CD8-positive, alpha-beta memory T cell (primary cell): ENCODE measurements around the gene ZNF862. TPM values are rescaled to one million over a fixed set of nuclear protein-coding genes. Genes with fewer than 3 reads are reported as not detected.

ENCODE experiments used
- CTCF ChIA-PET: fragments of 350-600 bp; sonication (Branson Sonifier 250); formaldehyde crosslinking; loops from one replicate; lab custom pipeline; 2021; ENCODE audit warnings: antibody characterized with exemption; lab: Charles Lee
- POLR2A ChIA-PET: fragments of 350-600 bp; sonication (Branson Sonifier 250); formaldehyde crosslinking; loops from one replicate; lab custom pipeline; 2021; ENCODE audit warnings: antibody characterized with exemption; lab: Charles Lee
- DNase-seq, 5 donors: peaks; one replicate each; pipeline versions ENCODE4 v3.0.0 to v3.0.0-alpha.2; 2020 to 2022; ENCODE audit warnings: mixed read lengths in 1 of 5
- H3K27ac ChIP-seq: one replicate; pipeline ENCODE4 v1.7.0; 2013; ENCODE audit warnings: low read depth, mild to moderate bottlenecking, low read length, moderate library complexity
- H3K27me3 ChIP-seq: 2 replicates; pipeline ENCODE4 v1.7.0; 2013; ENCODE audit warnings: low read length, mild to moderate bottlenecking; ENCODE audit not compliant: insufficient read depth, poor library complexity, severe bottlenecking
- H3K36me3 ChIP-seq: 2 replicates; pipeline ENCODE4 v1.7.0; 2013; ENCODE audit warnings: mild to moderate bottlenecking, low read length, moderate library complexity; ENCODE audit not compliant: insufficient read depth
- H3K4me1 ChIP-seq: 2 replicates; pipeline ENCODE4 v1.7.0; 2013; ENCODE audit warnings: mild to moderate bottlenecking, low read length, moderate library complexity; ENCODE audit not compliant: insufficient read depth
- H3K4me3 ChIP-seq: 2 replicates; pipeline ENCODE4 v1.7.0; 2013; ENCODE audit warnings: mild to moderate bottlenecking, low read length
- H3K9me3 ChIP-seq: 2 replicates; pipeline ENCODE4 v1.7.0; 2013; ENCODE audit warnings: mild to moderate bottlenecking, low read length
- H3K27ac Mint-ChIP-seq, 8 donors: one replicate each; pipeline ENCODE4 v1.8.0; 2020 to 2021; ENCODE audit warnings: mixed read lengths in 8 of 8, mild to moderate bottlenecking in 6 of 8, inconsistent platforms in 3 of 8, moderate library complexity in 3 of 8
- H3K27me3 Mint-ChIP-seq, 2 donors: one replicate each; pipeline ENCODE4 v1.8.0; 2020 to 2021; ENCODE audit warnings: mixed read lengths in 2 of 2, mild to moderate bottlenecking in 1 of 2, moderate library complexity in 1 of 2
- H3K36me3 Mint-ChIP-seq, 3 donors: one replicate each; pipeline ENCODE4 v1.8.0; 2020 to 2021; ENCODE audit warnings: mixed read lengths in 3 of 3, inconsistent platforms in 1 of 3, mild to moderate bottlenecking in 1 of 3
- H3K4me1 Mint-ChIP-seq, 3 donors: one replicate each; pipeline ENCODE4 v1.8.0; 2020 to 2021; ENCODE audit warnings: mixed read lengths in 3 of 3, inconsistent platforms in 1 of 3, mild to moderate bottlenecking in 1 of 3
- H3K4me3 Mint-ChIP-seq, 7 donors: one replicate each; pipeline ENCODE4 v1.8.0; 2020 to 2021; ENCODE audit warnings: mixed read lengths in 7 of 7, mild to moderate bottlenecking in 6 of 7, moderate library complexity in 4 of 7, inconsistent platforms in 2 of 7
- H3K9me3 Mint-ChIP-seq, 5 donors: one replicate each; pipeline ENCODE4 v1.8.0; 2020 to 2022; ENCODE audit warnings: mixed read lengths in 5 of 5, mild to moderate bottlenecking in 3 of 5, moderate library complexity in 2 of 5, inconsistent platforms in 1 of 5
- polyA plus RNA-seq: library from polyadenylated mRNA; unstranded; fragments of 300-500 nt; fragmentation: Illumina TruSeq; gene quantifications from one replicate; pipeline ENCODE4 v1.2.3, GENCODE V29; 2021
- total RNA-seq, 2 experiments: library from RNA; stranded (reverse); gene quantifications; one replicate each; pipeline ENCODE4 v1.2.3, GENCODE V29; 2021

ZNF862 gene
- total and polyA plus RNA-seq, 3 experiments from 2014 or later = 6.8 to 13.2 (median 12.3) TPM

- no peaks in the 10 kb centered on the region for H3K9me3 ChIP-seq
- no peak overlapping the region for H3K4me3 Mint-ChIP-seq
- no peaks in the 10 kb centered on the region for H3K36me3 Mint-ChIP-seq
- H3K36me3 ChIP-seq = no peaks in the 10 kb centered on the region
- no peaks in the 10 kb centered on the region for H3K27me3 ChIP-seq
- H3K27ac Mint-ChIP-seq = peak overlapping the region in 1 of 8 donors; percentile 24
- no peak overlapping the region for H3K27ac ChIP-seq
- H3K4me1 ChIP-seq = no peaks in the 10 kb centered on the region
- H3K9me3 Mint-ChIP-seq = no peaks in the 10 kb centered on the region
- no peak for DNase-seq
- ChIA-PET POLR2A (no interaction called here), CTCF (interaction anchor here (1.4 kb wide), 1 partner anchor 24 kb away, joined by 3 read pairs; no protein-coding TSS in a partner anchor)
- H3K27me3 Mint-ChIP-seq = peaks cover 0 to 1% of the 10 kb centered on the region in 2 donors
- H3K4me3 ChIP-seq = no peak overlapping the region
- H3K4me1 Mint-ChIP-seq = no peaks in the 10 kb centered on the region
These were observed 14.5 kb upstream of the ZNF862 start for GRCh38 chr7:149823631-149824199.

- Histone ChIP-seq H3K36me3 (no peaks in the 10 kb centered on the region), H3K4me3 (no peak overlapping the region), H3K9me3 (no peaks in the 10 kb centered on the region), H3K27ac (no peak overlapping the region), H3K4me1 (no peaks in the 10 kb centered on the region), H3K27me3 (no peaks in the 10 kb centered on the region)
- Mint-ChIP-seq H3K36me3 (no peaks in the 10 kb centered on the region), H3K27ac (no peak overlapping the region), H3K9me3 (no peaks in the 10 kb centered on the region), H3K27me3 (peaks cover 0 to 1% of the 10 kb centered on the region in 2 donors), H3K4me3 (no peak overlapping the region), H3K4me1 (no peaks in the 10 kb centered on the region)
- CTCF ChIA-PET = interaction anchor here (1.4 kb wide), 1 partner anchor 24 kb away, joined by 3 read pairs; no protein-coding TSS in a partner anchor
- peak in 1 of 5 donors; percentile 28 for DNase-seq
- POLR2A ChIA-PET = no interaction called here
These were observed 13.9 kb upstream of the ZNF862 start for GRCh38 chr7:149824301-149824741.

GRCh38 chr7:149824748-149825566, 13.2 kb upstream of the ZNF862 start:
- Histone ChIP-seq H3K27ac (no peak overlapping the region), H3K36me3 (no peaks in the 10 kb centered on the region), H3K27me3 (no peaks in the 10 kb centered on the region), H3K9me3 (no peaks in the 10 kb centered on the region), H3K4me1 (no peaks in the 10 kb centered on the region), H3K4me3 (no peak overlapping the region)
- Mint-ChIP-seq H3K4me1 (no peaks in the 10 kb centered on the region), H3K9me3 (no peaks in the 10 kb centered on the region), H3K36me3 (no peaks in the 10 kb centered on the region), H3K27me3 (peaks cover 0 to 1% of the 10 kb centered on the region in 2 donors), H3K4me3 (no peak overlapping the region), H3K27ac (no peak overlapping the region)
- ChIA-PET CTCF (interaction anchor here (1.4 kb wide), 1 partner anchor 25 kb away, joined by 3 read pairs; no protein-coding TSS in a partner anchor), POLR2A (no interaction called here)
- no peak for DNase-seq

DNA sequence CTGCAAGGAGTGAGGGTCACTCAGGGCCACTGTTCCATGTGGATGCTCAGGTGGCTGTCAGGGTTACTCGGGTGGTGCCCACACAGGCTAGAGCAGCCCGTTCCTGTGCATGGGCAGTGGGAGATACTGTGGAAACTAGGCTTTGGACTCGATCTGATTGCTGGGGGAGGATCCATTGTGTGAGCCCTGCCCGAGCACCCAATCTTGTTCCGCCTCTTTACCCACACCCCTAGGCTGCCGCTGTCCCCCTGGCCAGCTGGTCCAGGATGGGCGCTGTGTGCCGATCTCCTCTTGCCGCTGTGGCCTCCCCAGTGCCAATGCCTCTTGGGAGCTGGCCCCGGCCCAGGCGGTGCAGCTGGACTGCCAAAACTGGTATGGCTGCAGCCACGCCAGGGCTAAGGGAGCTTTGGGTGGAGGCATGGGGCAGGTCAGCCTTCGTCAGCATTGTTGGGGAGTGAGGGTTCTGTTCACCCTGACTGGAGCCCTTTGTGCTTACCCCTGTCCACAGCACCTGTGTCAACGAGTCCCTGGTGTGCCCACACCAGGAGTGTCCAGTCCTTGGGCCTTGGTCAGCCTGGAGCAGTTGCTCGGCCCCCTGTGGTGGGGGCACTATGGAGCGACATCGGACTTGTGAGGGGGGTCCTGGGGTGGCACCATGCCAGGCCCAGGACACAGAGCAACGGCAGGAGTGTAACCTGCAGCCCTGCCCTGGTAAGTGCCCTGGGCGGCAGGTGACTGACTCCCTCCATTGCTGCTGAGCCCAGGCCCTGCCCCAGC, 12.4 kb upstream of the ZNF862 start:
- H3K9me3 ChIP-seq = no peaks in the 10 kb centered on the region
- no peak overlapping the region for H3K27ac ChIP-seq
- Mint-ChIP-seq H3K4me3 (no peak overlapping the region), H3K36me3 (no peaks in the 10 kb centered on the region), H3K9me3 (no peaks in the 10 kb centered on the region), H3K4me1 (no peaks in the 10 kb centered on the region), H3K27ac (no peak overlapping the region), H3K27me3 (peaks cover 0 to 1% of the 10 kb centered on the region in 2 donors)
- H3K36me3 ChIP-seq = no peaks in the 10 kb centered on the region
- no peaks in the 10 kb centered on the region for H3K27me3 ChIP-seq
- no peak for DNase-seq
- H3K4me1 ChIP-seq = no peaks in the 10 kb centered on the region
- ChIA-PET CTCF (no interaction called here), POLR2A (no interaction called here)
- no peak overlapping the region for H3K4me3 ChIP-seq

DNA sequence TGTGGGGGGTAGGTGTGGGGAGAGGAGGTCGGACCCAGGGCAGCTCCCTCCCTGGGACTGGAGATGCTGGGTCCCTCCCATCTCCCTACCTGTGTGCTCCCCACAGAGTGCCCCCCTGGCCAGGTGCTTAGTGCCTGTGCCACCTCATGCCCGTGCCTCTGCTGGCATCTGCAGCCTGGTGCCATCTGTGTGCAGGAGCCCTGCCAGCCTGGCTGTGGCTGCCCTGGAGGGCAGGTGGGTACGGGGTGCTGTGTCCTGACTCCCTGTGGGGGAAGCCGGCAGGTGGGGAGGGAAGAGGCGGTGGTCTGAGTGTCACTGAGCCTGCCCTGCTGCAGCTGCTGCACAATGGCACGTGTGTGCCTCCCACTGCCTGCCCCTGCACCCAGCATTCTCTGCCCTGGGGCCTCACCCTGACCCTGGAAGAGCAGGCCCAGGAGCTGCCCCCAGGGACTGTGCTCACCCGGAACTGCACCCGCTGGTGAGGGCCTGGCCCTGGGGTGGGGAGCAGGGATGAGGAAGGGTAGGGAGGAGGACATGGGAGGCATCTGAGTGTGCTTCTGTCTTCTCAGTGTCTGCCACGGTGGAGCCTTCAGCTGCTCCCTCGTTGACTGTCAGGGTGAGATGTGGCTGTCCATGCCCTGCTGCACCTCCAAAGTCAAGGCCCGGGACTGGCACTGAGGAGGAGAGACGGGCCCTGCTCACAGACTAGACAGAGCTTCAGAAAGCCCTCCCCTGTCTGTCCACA, 11.7 kb upstream of the ZNF862 start:
- H3K36me3 ChIP-seq = no peaks in the 10 kb centered on the region
- H3K4me3 Mint-ChIP-seq = no peak overlapping the region
- H3K4me3 ChIP-seq = no peak overlapping the region
- no peaks in the 10 kb centered on the region for H3K9me3 ChIP-seq
- H3K27ac ChIP-seq = no peak overlapping the region
- ChIA-PET POLR2A (no interaction called here), CTCF (no interaction called here)
- no peaks in the 10 kb centered on the region for H3K9me3 Mint-ChIP-seq
- no peak for DNase-seq
- no peaks in the 10 kb centered on the region for H3K4me1 Mint-ChIP-seq
- no peaks in the 10 kb centered on the region for H3K4me1 ChIP-seq
- no peaks in the 10 kb centered on the region for H3K36me3 Mint-ChIP-seq
- peaks cover under 1 to 1% of the 10 kb centered on the region in 2 donors for H3K27me3 Mint-ChIP-seq
- no peaks in the 10 kb centered on the region for H3K27me3 ChIP-seq
- no peak overlapping the region for H3K27ac Mint-ChIP-seq

GRCh38 chr7:149827089-149827981, 10.8 kb upstream of the ZNF862 start:
- POLR2A ChIA-PET = no interaction called here
- no peak for DNase-seq

More at GRCh38 chr7:149827089-149827981, 10.8 kb upstream of the ZNF862 start:
- H3K9me3 Mint-ChIP-seq = no peaks in the 10 kb centered on the region
- H3K36me3 ChIP-seq = no peaks in the 10 kb centered on the region
- no peaks in the 10 kb centered on the region for H3K4me1 ChIP-seq
- H3K27me3 ChIP-seq = no peaks in the 10 kb centered on the region
- H3K9me3 ChIP-seq = no peaks in the 10 kb centered on the region
- H3K4me1 Mint-ChIP-seq = no peaks in the 10 kb centered on the region
- CTCF ChIA-PET = no interaction called here
- H3K36me3 Mint-ChIP-seq = no peaks in the 10 kb centered on the region
- H3K4me3 Mint-ChIP-seq = peak overlapping the region in 1 of 7 donors; percentile 67
- no peak overlapping the region for H3K4me3 ChIP-seq
- no peak overlapping the region for H3K27ac Mint-ChIP-seq
- peaks cover 4 to 5% of the 10 kb centered on the region in 2 donors for H3K27me3 Mint-ChIP-seq
- no peak overlapping the region for H3K27ac ChIP-seq
